BJ (cell line): Measurements from ENCODE around the gene NR5A2. TPM values are rescaled to one million over a fixed set of nuclear protein-coding genes. Genes with fewer than 3 reads are reported as not detected.
A peak's percentile ranks its signal among the peaks of the same experiment; 100 is the strongest.

ENCODE experiments used
- CTCF ChIA-PET: fragments of 350-600 bp; formaldehyde crosslinking; extraction: SDS; loops from one replicate; lab custom pipeline; 2021; ENCODE audit warnings: antibody characterized with exemption, inconsistent platforms; lab: Yijun Ruan, JAX
- POLR2A ChIA-PET: fragments of 300-600 bp; sonication (Branson Sonifier 250); formaldehyde crosslinking; extraction: SDS; loops from one replicate; lab custom pipeline; 2021; ENCODE audit warnings: antibody characterized with exemption; lab: Charles Lee
- DNase-seq: peaks from one replicate; pipeline ENCODE4 v3.0.0-alpha.2; 2011; ENCODE audit warnings: low read depth
- H3K27me3 ChIP-seq: 2 replicates; pipeline ENCODE4 v1.6.0; 2011; ENCODE audit warnings: low read length; ENCODE audit not compliant: control insufficient read depth, insufficient read depth
- H3K36me3 ChIP-seq: 2 replicates; pipeline ENCODE4 v1.5.1; 2011; ENCODE audit warnings: low read length; ENCODE audit not compliant: control insufficient read depth, insufficient read depth
- H3K4me3 ChIP-seq: 2 replicates; pipeline ENCODE4 v1.5.1; 2011; ENCODE audit warnings: low read depth, mild to moderate bottlenecking, control low read depth, low read length
- polyA plus RNA-seq: library from polyadenylated mRNA; depleted of rRNA; stranded (reverse); fragments of >200 nt; gene quantifications from 2 replicates; pipeline ENCODE4 v1.2.3, GENCODE V29; 2011
- TF ChIP-seq, protein P1 (sequence below): IDR thresholded peaks from 2 replicates; pipeline ENCODE4 v1.5.1; 2011; ENCODE audit warnings: low read depth, mild to moderate bottlenecking, control low read depth, inconsistent platforms, low read length, moderate library complexity; ENCODE audit not compliant: insufficient read depth

NR5A2 gene
- polyA plus RNA-seq, 1 experiment: 0.12 TPM

DNA sequence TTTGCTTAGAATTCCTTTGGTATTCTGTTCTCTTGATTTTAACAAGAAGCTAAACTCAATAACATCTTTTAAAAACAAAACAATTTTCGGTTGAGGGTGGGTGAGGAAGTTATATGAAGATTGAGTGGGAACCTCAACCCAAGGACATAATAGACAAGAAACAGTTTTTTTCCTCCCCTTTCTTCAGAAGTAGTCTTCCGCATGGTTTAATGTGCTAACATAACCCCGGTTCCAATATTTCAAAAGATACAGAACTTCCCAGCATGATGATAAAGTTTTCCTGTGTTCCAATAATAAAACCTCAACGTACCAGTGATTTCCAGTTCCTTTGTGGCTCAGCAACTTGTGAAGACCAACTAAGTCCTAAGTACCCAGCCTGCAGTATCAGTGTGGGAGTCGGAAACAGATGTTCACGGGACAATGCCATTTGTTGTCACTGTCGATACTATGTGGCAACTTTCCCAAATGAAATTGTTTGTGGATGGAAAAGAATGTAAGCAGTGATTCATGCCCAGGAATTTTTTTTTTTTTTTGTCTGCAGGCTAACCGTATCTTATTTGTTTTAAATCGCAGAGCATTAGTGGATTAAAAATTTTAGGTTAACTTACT lies 48.5 kb downstream of the NR5A2 start:
- Histone ChIP-seq H3K27me3 (peaks cover 4% of the 10 kb centered on the region), H3K4me3 (no peak overlapping the region), H3K36me3 (no peaks in the 10 kb centered on the region)
- CTCF ChIA-PET: interaction anchor here (0.9 kb wide), 1 partner anchor 63 kb away, joined by 4 read pairs; no protein-coding TSS in a partner anchor
- TF ChIP-seq, protein P1, sequence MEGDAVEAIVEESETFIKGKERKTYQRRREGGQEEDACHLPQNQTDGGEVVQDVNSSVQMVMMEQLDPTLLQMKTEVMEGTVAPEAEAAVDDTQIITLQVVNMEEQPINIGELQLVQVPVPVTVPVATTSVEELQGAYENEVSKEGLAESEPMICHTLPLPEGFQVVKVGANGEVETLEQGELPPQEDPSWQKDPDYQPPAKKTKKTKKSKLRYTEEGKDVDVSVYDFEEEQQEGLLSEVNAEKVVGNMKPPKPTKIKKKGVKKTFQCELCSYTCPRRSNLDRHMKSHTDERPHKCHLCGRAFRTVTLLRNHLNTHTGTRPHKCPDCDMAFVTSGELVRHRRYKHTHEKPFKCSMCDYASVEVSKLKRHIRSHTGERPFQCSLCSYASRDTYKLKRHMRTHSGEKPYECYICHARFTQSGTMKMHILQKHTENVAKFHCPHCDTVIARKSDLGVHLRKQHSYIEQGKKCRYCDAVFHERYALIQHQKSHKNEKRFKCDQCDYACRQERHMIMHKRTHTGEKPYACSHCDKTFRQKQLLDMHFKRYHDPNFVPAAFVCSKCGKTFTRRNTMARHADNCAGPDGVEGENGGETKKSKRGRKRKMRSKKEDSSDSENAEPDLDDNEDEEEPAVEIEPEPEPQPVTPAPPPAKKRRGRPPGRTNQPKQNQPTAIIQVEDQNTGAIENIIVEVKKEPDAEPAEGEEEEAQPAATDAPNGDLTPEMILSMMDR: no peak
- DNase-seq: peak; percentile 43
- POLR2A ChIA-PET: no interaction called here

DNA sequence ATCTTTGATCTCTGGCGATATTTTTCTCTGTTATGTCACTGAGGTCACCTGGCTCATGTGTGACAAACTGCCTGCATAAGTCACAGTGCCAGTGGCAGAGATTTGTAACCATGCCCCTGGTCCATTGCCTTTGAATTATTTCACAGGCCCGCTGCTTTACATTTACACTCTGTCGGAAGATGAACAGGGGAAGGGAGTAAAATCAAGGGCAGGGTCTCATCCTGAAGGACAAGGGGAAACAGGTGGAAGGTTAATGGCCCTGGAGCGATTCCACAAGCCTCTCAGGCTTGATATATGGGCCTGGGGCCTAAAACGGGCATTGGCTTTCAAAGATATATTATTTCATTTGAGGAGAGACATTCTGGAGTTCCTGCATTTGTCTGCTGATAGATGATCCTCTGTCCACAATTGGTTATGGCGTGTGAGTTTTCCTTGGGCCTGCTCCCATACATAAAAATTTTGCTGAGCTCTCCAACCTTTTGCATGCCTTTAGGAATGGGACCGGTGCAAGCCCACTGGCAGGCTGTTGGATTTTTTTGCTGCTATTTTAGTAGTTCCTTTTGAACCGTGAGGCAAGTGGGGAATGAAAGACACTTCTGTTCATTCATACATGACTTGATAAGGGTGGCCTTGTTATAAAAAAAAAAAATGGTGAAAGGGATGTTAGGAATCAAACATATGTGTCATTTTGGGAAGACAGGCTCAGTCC lies 51.9 kb downstream of the NR5A2 start:
- POLR2A ChIA-PET: no interaction called here
- TF ChIP-seq, protein P1: no peak
- no peak for DNase-seq
- peaks cover 4% of the 10 kb centered on the region for H3K27me3 ChIP-seq
- H3K36me3 ChIP-seq: no peaks in the 10 kb centered on the region
- CTCF ChIA-PET: interaction anchor here (1.1 kb wide), 1 partner anchor 14 kb away, joined by 3 read pairs; no protein-coding TSS in a partner anchor
- H3K4me3 ChIP-seq: no peak overlapping the region

DNA sequence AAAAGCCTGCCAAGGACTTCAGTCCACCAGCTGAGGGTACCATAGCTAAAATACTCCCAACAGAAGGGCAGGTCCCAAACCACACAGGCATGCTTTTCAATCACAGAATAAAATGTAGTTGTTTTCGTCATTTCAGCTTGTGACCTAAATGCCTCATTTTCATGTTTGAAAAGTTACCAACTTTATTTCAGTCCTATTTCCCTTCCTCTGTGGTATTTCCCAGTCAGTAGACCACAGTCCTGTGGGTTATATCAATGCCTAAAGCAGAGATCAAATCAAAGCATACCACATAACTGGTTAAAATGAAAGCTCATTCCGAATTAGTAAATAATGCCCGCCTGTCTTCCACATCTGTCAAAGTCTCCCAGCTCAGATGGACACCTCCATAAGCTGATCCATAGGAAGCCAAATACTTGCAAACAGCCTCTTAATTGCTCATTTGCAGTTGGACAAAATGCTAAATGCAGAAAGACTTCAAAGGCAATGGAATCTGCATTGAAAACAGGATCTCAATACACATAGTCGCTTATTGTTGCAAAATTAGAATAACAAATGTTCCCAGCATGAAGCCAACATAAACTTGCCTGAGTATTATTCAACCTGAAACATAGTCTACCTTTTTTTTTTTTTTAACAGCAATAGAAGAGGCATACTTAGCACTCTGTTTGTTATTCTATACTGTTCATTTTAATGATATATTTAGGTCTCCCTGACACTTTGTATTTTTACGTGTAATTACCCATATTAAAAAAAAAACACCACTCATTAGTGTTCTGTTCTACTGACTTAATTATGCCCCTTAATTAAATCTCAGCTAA lies 53.9 kb downstream of the NR5A2 start:
- TF ChIP-seq, protein P1: no peak
- Histone ChIP-seq H3K27me3 (0 out of 2 replicates have a peak, but pooled peaks cover 2% of the 10 kb centered on the region), H3K36me3 (no peaks in the 10 kb centered on the region), H3K4me3 (no peak overlapping the region)
- CTCF ChIA-PET: interaction anchor here (1.1 kb wide), 1 partner anchor 25 kb away, joined by 3 read pairs; no protein-coding TSS in a partner anchor
- no peak for DNase-seq
- POLR2A ChIA-PET: no interaction called here

DNA sequence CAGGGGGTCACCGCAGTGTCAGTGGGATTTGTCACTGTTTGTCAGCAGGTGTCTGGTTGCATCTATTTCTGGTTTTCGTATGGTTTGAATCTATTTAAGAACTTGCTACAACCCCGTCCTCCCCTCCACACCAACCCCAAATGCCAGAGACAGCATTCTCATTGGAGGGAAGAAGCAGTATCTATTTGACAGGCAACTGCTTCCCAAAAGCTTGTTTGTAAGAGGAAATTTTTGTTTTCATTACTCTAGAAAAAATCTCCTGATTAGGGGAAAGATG lies 54.4 kb downstream of the NR5A2 start:
- no peak overlapping the region for H3K4me3 ChIP-seq
- 0 out of 2 replicates have a peak, but pooled peaks cover 2% of the 10 kb centered on the region for H3K27me3 ChIP-seq
- H3K36me3 ChIP-seq: no peaks in the 10 kb centered on the region
- ChIA-PET CTCF (no interaction called here), POLR2A (no interaction called here)
- TF ChIP-seq, protein P1: no peak
- DNase-seq: no peak

DNA sequence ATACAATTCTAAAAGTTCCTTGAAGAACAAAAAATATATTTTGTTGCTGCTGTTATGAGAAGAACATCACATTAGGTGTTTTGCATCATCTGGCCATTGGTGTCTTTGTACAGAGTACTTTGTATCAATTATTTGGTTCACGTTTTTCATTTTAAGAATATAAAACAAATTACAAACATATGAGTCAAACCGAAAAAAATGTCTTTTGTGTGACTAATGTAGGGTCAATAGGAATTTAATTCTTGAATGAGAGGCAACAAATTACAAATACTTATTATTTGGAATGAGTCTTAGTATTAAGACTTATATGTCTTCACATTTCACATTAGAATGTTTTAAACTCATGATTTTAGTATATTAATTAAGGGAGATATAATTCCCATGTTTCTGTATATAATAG lies 54.8 kb downstream of the NR5A2 start:
- TF ChIP-seq, protein P1: no peak
- ChIA-PET CTCF (no interaction called here), POLR2A (no interaction called here)
- Histone ChIP-seq H3K27me3 (0 out of 2 replicates have a peak, but pooled peaks cover 2% of the 10 kb centered on the region), H3K36me3 (no peaks in the 10 kb centered on the region), H3K4me3 (no peak overlapping the region)
- no peak for DNase-seq
